GM21360 (cell line): ENCODE data around the gene TWF2.

Source experiments
- ATAC-seq: cut with Tn5 transposase; IDR thresholded peaks from one replicate; pipeline ENCODE4 v1.9.1; 2021; ENCODE audit warnings: mild to moderate bottlenecking, moderate library complexity; ENCODE audit not compliant: unreplicated experiment

Gene TWF2

GRCh38 chr3:52259035-52259434 is 20.1 kb upstream of the TWF2 start:
- ATAC-seq, result no peak

GRCh38 chr3:52257911-52258310 is 19.0 kb upstream of the TWF2 start:
- ATAC-seq, result no peak

GRCh38 chr3:52256622-52257021 is 17.7 kb upstream of the TWF2 start:
- no peak for ATAC-seq

- ATAC-seq, result no peak
Observed at GRCh38 chr3:52256159-52256558, 17.2 kb upstream of the TWF2 start.

GRCh38 chr3:52254608-52255007 is 15.7 kb upstream of the TWF2 start:
- no peak for ATAC-seq

- ATAC-seq, result peak; percentile 67
Observed at GRCh38 chr3:52253314-52254304, 14.7 kb upstream of the TWF2 start.

GRCh38 chr3:52250122-52250521 is 11.2 kb upstream of the TWF2 start:
- no peak for ATAC-seq

- ATAC-seq, result no peak
Observed at GRCh38 chr3:52249683-52250082, 10.7 kb upstream of the TWF2 start.

- ATAC-seq, result no peak
Observed at GRCh38 chr3:52248816-52249547, 10.0 kb upstream of the TWF2 start.

GRCh38 chr3:52248165-52248541 is 9.2 kb upstream of the TWF2 start:
- ATAC-seq, result no peak

GRCh38 chr3:52247409-52248164 is 8.6 kb upstream of the TWF2 start:
- no peak for ATAC-seq

GRCh38 chr3:52246728-52247408 is 7.9 kb upstream of the TWF2 start:
- no peak for ATAC-seq

- no peak for ATAC-seq
Observed at GRCh38 chr3:52246264-52246620, 7.3 kb upstream of the TWF2 start.

- ATAC-seq, result no peak
Observed at GRCh38 chr3:52245322-52246263, 6.6 kb upstream of the TWF2 start, which contains the start of gene PPM1M. TSS of gene PPM1M (plus strand) at chr3:52245759. CDS start at chr3:52245825, 66 bp downstream.

GRCh38 chr3:52243791-52244628 is 5.1 kb upstream of the TWF2 start:
- ATAC-seq, result peak; percentile 37

- ATAC-seq, result no peak
Observed at GRCh38 chr3:52242039-52242438, 3.1 kb upstream of the TWF2 start.

GRCh38 chr3:52240886-52241370 is 2.0 kb upstream of the TWF2 start:
- ATAC-seq, result no peak

GRCh38 chr3:52240059-52240885 is 1.3 kb upstream of the TWF2 start:
- ATAC-seq, result no peak
